GM19193 (cell line): ENCODE measurements around the gene RGS19.

Experiments used
- POLR2A ChIP-seq: IDR thresholded peaks from 4 replicates; pipeline ENCODE4 v1.6.1; 2011; ENCODE audit not compliant: insufficient read depth, insufficient read length; ENCODE audit errors: extremely low read depth

Gene RGS19

DNA sequence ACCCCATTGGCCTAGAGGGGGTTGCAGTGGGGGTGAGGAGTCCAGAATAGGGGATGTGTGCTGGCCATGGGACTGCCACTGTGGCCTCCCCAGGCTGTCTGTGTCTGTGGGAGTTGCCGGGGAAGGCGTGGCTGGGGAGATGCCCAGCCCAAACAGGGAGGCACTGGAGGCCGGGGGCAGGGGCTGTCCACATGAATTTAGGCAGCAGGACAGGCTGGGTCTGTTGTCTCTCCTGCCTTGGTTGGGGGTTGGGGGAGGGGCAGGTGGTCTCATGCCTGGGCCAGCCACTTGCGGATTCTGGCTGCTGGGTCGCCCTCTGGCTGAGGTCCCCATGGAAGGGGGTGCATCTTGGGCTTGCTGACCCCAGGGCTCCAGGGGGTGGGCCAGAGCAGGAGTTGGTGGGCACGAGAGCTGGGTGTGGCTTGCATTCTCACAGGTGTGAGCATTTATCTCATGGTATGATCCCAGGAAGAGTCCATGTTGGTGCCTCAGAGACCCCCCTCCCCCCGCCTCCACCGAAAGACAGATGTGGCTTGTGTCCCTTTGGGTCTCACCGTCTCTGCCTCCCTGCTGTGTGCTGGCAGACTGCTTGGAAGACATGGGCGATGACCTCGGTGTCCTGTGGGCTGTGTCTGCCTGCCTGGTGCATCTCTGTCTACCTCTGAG is 33.8 kb downstream of the RGS19 start:
- TF ChIP-seq POLR2A = no peak

- no peak for TF ChIP-seq POLR2A
Measured at GRCh38 chr20:64044484-64045247, 34.7 kb downstream of the RGS19 start.

DNA sequence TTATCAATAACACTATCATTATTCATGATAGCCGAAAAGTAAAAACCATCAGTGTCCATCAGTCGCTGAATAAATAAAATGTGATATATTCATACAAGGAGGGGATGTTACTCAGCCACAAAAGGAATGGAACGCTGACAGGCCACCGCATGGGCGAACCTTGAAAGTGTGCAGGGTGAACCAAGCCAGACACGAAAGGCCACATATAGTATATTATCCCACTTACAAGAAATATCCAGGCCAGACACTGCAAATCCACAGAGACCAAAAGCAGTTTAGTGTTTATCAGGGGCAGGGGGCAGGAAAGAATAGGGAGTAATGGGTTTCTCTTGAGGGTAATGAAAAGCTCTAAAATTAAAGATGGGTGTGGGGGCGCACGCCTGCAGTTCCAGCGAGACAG is 35.5 kb downstream of the RGS19 start:
- no peak for TF ChIP-seq POLR2A

GRCh38 chr20:64042054-64042781 is 37.1 kb downstream of the RGS19 start:
- TF ChIP-seq POLR2A = peak; percentile 40

DNA sequence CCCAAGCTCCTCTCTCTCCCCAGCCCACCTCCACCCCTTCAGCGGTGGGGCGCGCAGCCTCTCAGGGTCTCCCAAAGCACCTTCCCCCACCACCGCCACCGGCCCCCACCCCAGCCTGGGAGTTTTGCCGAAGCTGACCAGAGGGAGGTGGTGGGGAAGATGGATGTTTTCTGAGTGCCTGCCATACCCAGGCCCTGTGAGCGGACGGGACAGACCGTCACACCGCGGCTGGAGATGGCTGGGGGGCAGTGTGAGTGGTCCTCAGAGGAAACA is 37.6 kb downstream of the RGS19 start:
- TF ChIP-seq POLR2A = no peak

- TF ChIP-seq POLR2A = no peak
Measured at GRCh38 chr20:64041040-64041780, 38.1 kb downstream of the RGS19 start.

DNA sequence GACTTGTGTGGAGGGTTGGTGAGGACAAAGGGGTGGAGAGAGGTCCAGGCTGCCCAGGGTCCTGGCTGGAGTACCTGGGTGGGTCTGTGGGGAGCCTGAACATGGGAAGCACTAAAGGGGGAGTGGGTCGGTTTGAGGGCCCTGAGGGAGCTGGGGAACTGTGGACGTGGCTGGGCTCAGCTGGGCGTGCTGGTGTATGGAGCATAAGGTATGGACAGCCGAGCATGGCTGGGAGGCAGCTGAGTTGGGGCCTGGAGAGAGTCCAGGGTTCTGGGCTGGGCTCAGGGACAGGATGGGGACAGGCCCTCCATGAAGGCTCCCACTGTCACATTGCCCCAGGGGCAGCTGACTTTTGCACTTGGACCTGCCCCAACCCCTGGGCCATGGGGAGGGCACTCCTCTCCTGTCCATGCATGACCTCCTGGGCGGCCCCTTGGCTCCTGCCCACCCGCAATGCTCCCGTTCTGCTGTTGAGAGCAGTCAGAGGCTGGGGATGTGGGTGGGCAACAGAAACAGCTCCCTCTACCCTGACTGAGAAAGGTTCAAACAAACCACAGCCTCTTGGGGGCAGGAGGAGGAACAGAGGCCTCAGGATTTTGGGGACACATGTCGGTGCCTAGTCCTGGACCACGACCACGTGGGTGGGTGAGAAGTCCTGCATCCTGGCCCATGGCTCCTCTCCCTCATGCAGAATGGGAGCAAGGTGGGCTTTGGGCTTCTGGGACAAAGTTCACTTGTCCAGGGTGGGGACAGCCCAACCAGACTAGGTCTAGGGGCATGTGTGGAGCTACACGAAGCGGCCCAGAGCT is 38.9 kb downstream of the RGS19 start:
- no peak for TF ChIP-seq POLR2A

GRCh38 chr20:64039293-64040160 is 39.8 kb downstream of the RGS19 start:
- no peak for TF ChIP-seq POLR2A

- peak; percentile 33 for TF ChIP-seq POLR2A
Measured at GRCh38 chr20:64038565-64039292, 40.6 kb downstream of the RGS19 start.

GRCh38 chr20:64038224-64038564 is 41.1 kb downstream of the RGS19 start:
- TF ChIP-seq POLR2A = no peak

DNA sequence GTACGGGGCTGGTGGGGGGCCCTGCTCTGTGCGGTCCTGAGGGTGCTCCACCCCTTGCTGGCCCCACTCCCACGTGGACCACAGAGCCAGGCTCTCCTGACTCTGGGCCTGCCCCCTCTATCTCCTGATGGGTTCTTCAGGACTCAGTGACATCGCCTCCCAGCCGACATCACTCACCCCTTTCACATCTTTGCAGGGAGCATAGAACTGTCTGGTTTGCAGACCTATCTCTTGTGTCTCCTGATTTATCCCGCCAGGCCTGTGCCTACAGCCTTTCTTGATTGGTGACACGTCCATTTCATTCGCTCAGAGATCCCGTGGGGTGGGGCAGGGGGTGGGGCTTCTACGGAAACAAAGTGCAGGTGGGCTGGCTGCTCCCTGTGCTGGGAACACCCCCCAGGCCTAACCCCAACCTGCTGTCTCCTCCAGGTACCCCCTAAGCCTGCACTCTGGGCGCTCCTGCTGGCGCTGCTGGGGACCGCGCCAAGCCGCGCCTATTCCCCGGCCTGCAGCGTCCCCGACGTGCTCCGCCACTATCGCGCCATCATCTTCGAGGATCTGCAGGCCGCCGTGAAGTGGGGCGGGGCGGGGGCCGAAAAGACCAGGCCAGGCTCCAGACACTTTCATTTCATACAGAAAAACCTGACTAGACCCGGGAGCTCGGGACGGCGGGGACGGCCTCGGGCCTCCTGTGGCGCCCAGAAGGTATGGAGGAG is 41.7 kb downstream of the RGS19 start:
- TF ChIP-seq POLR2A = no peak

DNA sequence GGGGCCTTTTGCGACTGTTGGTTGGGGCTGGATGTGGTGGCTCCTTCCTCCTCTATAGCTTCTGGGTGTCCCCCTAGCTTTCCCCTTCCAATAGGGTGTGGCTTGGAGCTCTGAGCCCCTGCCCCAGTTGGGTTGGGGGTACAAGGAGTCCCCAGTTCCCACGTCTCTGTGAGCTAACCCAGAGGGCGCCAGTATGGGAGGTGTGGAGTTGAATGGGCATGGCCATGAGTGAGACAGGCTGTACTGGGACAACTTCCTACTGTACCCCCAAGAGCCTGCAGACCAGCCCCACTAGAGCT is 42.2 kb downstream of the RGS19 start:
- TF ChIP-seq POLR2A = no peak
